ENCODE results near the gene GDI1.

DNA sequence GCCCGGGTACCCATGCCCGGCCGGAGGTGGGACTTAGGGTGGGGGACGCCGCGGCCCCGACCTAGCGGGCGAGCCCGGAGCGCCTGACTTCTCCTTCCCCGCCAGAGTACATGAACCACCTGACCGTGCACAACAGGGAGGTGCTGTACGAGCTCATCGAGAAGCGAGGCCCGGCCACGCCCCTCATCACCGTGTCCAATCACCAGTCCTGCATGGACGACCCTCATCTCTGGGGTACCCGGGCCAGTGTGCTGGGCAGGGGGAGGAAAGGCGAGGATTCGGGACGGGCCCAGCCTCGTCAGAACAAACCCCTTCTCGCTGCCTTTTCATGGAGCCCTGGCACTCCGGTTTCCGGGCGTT, 25.0 kb upstream of the GDI1 start:
- TF ChIP-seq, protein P1, sequence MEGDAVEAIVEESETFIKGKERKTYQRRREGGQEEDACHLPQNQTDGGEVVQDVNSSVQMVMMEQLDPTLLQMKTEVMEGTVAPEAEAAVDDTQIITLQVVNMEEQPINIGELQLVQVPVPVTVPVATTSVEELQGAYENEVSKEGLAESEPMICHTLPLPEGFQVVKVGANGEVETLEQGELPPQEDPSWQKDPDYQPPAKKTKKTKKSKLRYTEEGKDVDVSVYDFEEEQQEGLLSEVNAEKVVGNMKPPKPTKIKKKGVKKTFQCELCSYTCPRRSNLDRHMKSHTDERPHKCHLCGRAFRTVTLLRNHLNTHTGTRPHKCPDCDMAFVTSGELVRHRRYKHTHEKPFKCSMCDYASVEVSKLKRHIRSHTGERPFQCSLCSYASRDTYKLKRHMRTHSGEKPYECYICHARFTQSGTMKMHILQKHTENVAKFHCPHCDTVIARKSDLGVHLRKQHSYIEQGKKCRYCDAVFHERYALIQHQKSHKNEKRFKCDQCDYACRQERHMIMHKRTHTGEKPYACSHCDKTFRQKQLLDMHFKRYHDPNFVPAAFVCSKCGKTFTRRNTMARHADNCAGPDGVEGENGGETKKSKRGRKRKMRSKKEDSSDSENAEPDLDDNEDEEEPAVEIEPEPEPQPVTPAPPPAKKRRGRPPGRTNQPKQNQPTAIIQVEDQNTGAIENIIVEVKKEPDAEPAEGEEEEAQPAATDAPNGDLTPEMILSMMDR (IDR thresholded peaks at IDR 0.05; ENCODE audit: low read depth, low read length): no peak
- TF ChIP-seq, protein P2, sequence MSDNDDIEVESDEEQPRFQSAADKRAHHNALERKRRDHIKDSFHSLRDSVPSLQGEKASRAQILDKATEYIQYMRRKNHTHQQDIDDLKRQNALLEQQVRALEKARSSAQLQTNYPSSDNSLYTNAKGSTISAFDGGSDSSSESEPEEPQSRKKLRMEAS (IDR thresholded peaks at IDR 0.05; ENCODE audit: low read depth, low read length): no peak
- peak; percentile 39 for TF ChIP-seq POLR2A (IDR thresholded peaks at IDR 0.05; ENCODE audit: extremely low read depth, insufficient read length)
- no peak for TF ChIP-seq MYC (IDR thresholded peaks at IDR 0.05; ENCODE audit: low read depth, low read length)

Data from NB4 (cell line).